ENCODE measurements around the gene CAPN14. TPM values are rescaled to one million over a fixed set of nuclear protein-coding genes. Genes with fewer than 3 reads are reported as not detected.

CAPN14 gene
- polyA plus RNA-seq, 1 of the 3 experiments (the other 2 are of a cell fraction) = 0.08 TPM

DNA sequence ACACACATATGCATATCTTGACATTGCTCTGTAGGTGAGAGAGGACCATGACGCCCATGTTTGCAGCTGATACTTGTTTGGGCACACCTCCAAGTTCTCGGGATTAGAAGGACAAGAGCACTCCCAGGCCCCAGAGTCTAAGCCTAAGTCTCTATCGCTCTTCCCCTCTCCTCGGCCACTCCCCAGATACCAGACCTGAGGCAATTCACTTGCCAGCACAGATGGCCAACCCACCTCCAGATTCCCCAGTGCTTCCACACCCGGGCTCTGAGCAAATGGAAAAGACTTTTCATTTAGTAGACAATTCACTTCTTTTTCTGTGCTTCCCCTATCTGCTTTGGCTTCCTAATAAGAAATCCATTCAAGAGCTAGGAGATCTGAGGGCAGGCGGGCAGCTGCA is 49.5 kb upstream of the CAPN14 start:
- Histone ChIP-seq H3K79me2 (ENCODE audit: insufficient read depth) (no peaks in the 10 kb centered on the region), H3K9me3 (no peaks in the 10 kb centered on the region), H4K20me1 (ENCODE audit: insufficient read depth) (no peaks in the 10 kb centered on the region)

DNA sequence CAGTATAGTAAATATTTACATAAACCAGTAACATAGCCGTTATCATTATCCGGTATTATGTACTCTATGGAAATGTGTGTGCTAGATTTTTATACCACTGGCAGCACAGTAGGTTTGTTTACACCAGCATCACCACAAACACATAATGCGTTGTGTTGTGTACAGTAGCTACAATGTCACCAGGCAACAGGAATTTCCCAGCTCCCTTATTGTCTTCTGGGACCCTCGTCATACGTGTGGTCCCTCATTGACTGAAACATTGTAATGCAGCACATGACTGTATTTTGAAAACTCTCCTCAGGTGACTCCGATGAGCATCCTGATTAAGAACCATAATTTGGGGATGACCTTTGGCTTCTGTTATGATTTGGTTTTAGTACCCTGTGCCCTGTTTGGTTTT is 47.9 kb upstream of the CAPN14 start:
- Histone ChIP-seq H4K20me1 (ENCODE audit: insufficient read depth) (no peaks in the 10 kb centered on the region), H3K9me2 (no peaks in the 10 kb centered on the region), H3K4me3 (ENCODE audit: low read depth in 2 of 2, low read length in 1 of 2) (no peak overlapping the region), H2AFZ (ENCODE audit: low read depth) (no peak overlapping the region), H3K36me3 (replicated peaks in 1 of 2; ENCODE audit: control insufficient read depth in 1 of 2, insufficient read depth in 2 of 2, low read length in 1 of 2) (peaks cover 13 to 58% of the 10 kb centered on the region in 2 experiments), H3K9me3 (no peaks in the 10 kb centered on the region), H3K79me2 (ENCODE audit: insufficient read depth) (no peaks in the 10 kb centered on the region), H3K27me3 (ENCODE audit: insufficient read depth) (no peaks in the 10 kb centered on the region), H3K9ac (no peak overlapping the region), H3F3A (replicated peaks; ENCODE audit: insufficient read depth) (peaks cover 3% of the 10 kb centered on the region), H3K4me1 (ENCODE audit: control insufficient read depth in 1 of 2, insufficient read depth in 2 of 2, low read depth in 1 of 2, low read length in 1 of 2) (peaks cover 0 to 4% of the 10 kb centered on the region in 2 experiments; a peak in 1 of 4 replicates), H3K27ac (ENCODE audit: low read depth in 2 of 2, low read length in 1 of 2) (no peak overlapping the region), H3K4me2 (no peak overlapping the region)
- no peak for DNase-seq
- ChIA-PET CTCF (no interaction called here), POLR2A (no interaction called here)
- WGBS (ENCODE audit: low lambda C conversion rate) = 89% methylated on average over 6 of the region's 6 CpGs
- TF ChIP-seq TAF1 (IDR thresholded peaks at IDR 0.05; ENCODE audit: borderline replicate concordance, low read depth, low read length) (no peak), RXRA (IDR thresholded peaks at IDR 0.05; ENCODE audit: borderline replicate concordance, low read depth) (no peak), SMC3 (IDR thresholded peaks at IDR 0.05; ENCODE audit: low read depth, low read length) (no peak), FOXM1 (IDR thresholded peaks at IDR 0.05; ENCODE audit: low read depth) (no peak), RCOR1 (IDR thresholded peaks at IDR 0.05; ENCODE audit: low read length) (no peak), MEF2A (IDR thresholded peaks at IDR 0.05; ENCODE audit: borderline replicate concordance, low read depth) (no peak), CHD2 (IDR thresholded peaks at IDR 0.05; ENCODE audit: low read length, partially characterized antibody) (no peak), NFIC (IDR thresholded peaks at IDR 0.05; ENCODE audit: borderline replicate concordance) (no peak)
- TF ChIP-seq, protein P1, sequence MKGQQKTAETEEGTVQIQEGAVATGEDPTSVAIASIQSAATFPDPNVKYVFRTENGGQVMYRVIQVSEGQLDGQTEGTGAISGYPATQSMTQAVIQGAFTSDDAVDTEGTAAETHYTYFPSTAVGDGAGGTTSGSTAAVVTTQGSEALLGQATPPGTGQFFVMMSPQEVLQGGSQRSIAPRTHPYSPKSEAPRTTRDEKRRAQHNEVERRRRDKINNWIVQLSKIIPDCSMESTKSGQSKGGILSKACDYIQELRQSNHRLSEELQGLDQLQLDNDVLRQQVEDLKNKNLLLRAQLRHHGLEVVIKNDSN (IDR thresholded peaks at IDR 0.05; ENCODE audit: borderline replicate concordance, low read depth) = no peak
- TF ChIP-seq, protein P2, sequence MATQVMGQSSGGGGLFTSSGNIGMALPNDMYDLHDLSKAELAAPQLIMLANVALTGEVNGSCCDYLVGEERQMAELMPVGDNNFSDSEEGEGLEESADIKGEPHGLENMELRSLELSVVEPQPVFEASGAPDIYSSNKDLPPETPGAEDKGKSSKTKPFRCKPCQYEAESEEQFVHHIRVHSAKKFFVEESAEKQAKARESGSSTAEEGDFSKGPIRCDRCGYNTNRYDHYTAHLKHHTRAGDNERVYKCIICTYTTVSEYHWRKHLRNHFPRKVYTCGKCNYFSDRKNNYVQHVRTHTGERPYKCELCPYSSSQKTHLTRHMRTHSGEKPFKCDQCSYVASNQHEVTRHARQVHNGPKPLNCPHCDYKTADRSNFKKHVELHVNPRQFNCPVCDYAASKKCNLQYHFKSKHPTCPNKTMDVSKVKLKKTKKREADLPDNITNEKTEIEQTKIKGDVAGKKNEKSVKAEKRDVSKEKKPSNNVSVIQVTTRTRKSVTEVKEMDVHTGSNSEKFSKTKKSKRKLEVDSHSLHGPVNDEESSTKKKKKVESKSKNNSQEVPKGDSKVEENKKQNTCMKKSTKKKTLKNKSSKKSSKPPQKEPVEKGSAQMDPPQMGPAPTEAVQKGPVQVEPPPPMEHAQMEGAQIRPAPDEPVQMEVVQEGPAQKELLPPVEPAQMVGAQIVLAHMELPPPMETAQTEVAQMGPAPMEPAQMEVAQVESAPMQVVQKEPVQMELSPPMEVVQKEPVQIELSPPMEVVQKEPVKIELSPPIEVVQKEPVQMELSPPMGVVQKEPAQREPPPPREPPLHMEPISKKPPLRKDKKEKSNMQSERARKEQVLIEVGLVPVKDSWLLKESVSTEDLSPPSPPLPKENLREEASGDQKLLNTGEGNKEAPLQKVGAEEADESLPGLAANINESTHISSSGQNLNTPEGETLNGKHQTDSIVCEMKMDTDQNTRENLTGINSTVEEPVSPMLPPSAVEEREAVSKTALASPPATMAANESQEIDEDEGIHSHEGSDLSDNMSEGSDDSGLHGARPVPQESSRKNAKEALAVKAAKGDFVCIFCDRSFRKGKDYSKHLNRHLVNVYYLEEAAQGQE (IDR thresholded peaks at IDR 0.05; ENCODE audit: low read depth, low read length) = no peak
- TF ChIP-seq, protein P3, sequence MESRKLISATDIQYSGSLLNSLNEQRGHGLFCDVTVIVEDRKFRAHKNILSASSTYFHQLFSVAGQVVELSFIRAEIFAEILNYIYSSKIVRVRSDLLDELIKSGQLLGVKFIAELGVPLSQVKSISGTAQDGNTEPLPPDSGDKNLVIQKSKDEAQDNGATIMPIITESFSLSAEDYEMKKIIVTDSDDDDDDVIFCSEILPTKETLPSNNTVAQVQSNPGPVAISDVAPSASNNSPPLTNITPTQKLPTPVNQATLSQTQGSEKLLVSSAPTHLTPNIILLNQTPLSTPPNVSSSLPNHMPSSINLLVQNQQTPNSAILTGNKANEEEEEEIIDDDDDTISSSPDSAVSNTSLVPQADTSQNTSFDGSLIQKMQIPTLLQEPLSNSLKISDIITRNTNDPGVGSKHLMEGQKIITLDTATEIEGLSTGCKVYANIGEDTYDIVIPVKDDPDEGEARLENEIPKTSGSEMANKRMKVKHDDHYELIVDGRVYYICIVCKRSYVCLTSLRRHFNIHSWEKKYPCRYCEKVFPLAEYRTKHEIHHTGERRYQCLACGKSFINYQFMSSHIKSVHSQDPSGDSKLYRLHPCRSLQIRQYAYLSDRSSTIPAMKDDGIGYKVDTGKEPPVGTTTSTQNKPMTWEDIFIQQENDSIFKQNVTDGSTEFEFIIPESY (IDR thresholded peaks at IDR 0.05; ENCODE audit: borderline replicate concordance, low read depth) = no peak

More for the DNA sequence above, 49.5 kb upstream of the CAPN14 start:
- ChIA-PET CTCF (interaction anchor here (1.1 kb wide), 1 partner anchor 9 kb away, joined by 3 read pairs; no protein-coding TSS in a partner anchor), POLR2A (no interaction called here)
- no peak for DNase-seq
- Histone ChIP-seq H3K4me1 (ENCODE audit: control insufficient read depth in 1 of 2, insufficient read depth in 2 of 2, low read depth in 1 of 2, low read length in 1 of 2) (peaks cover 3 to 8% of the 10 kb centered on the region in 2 experiments; a peak in 2 of 4 replicates), H3K27ac (ENCODE audit: low read depth in 2 of 2, low read length in 1 of 2) (no peak overlapping the region), H3K9ac (no peak overlapping the region), H3F3A (replicated peaks; ENCODE audit: insufficient read depth) (peaks cover 6% of the 10 kb centered on the region), H3K4me2 (no peak overlapping the region), H3K4me3 (ENCODE audit: low read depth in 2 of 2, low read length in 1 of 2) (no peak overlapping the region), H3K27me3 (ENCODE audit: insufficient read depth) (no peaks in the 10 kb centered on the region), H3K9me2 (no peaks in the 10 kb centered on the region), H3K36me3 (replicated peaks in 1 of 2; ENCODE audit: control insufficient read depth in 1 of 2, insufficient read depth in 2 of 2, low read length in 1 of 2) (peaks cover 13 to 43% of the 10 kb centered on the region in 2 experiments), H2AFZ (ENCODE audit: low read depth) (no peak overlapping the region)
- TF ChIP-seq RXRA (IDR thresholded peaks at IDR 0.05; ENCODE audit: borderline replicate concordance, low read depth) (no peak), GABPA (IDR thresholded peaks at IDR 0.05; ENCODE audit: low read depth) (no peak), RFX5 (IDR thresholded peaks at IDR 0.05; ENCODE audit: low read length) (no peak), SMC3 (IDR thresholded peaks at IDR 0.05; ENCODE audit: low read depth, low read length) (no peak), RCOR1 (IDR thresholded peaks at IDR 0.05; ENCODE audit: low read length) (no peak), TEAD4 (IDR thresholded peaks at IDR 0.05; ENCODE audit: borderline replicate concordance, insufficient read depth) (no peak), CHD2 (IDR thresholded peaks at IDR 0.05; ENCODE audit: low read length, partially characterized antibody) (no peak)
- TF ChIP-seq, protein P4, sequence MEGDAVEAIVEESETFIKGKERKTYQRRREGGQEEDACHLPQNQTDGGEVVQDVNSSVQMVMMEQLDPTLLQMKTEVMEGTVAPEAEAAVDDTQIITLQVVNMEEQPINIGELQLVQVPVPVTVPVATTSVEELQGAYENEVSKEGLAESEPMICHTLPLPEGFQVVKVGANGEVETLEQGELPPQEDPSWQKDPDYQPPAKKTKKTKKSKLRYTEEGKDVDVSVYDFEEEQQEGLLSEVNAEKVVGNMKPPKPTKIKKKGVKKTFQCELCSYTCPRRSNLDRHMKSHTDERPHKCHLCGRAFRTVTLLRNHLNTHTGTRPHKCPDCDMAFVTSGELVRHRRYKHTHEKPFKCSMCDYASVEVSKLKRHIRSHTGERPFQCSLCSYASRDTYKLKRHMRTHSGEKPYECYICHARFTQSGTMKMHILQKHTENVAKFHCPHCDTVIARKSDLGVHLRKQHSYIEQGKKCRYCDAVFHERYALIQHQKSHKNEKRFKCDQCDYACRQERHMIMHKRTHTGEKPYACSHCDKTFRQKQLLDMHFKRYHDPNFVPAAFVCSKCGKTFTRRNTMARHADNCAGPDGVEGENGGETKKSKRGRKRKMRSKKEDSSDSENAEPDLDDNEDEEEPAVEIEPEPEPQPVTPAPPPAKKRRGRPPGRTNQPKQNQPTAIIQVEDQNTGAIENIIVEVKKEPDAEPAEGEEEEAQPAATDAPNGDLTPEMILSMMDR (IDR thresholded peaks at IDR 0.05) = no peak
- TF ChIP-seq, protein P5, sequence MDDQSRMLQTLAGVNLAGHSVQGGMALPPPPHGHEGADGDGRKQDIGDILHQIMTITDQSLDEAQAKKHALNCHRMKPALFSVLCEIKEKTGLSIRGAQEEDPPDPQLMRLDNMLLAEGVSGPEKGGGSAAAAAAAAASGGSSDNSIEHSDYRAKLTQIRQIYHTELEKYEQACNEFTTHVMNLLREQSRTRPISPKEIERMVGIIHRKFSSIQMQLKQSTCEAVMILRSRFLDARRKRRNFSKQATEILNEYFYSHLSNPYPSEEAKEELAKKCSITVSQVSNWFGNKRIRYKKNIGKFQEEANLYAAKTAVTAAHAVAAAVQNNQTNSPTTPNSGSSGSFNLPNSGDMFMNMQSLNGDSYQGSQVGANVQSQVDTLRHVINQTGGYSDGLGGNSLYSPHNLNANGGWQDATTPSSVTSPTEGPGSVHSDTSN (IDR thresholded peaks at IDR 0.05) = no peak
- WGBS (ENCODE audit: low lambda C conversion rate) = 92% methylated on average over 6 of the region's 6 CpGs
